ENCODE measurements around the gene CCDC192.

- TF ChIP-seq CTCF (IDR thresholded peaks at IDR 0.05; ENCODE audit: low read depth, low read length) (no peak), EZH2phosphoT487 (IDR thresholded peaks at IDR 0.05; ENCODE audit: low read depth) (no peak)
These were observed 224.9 kb downstream of the CCDC192 start for GRCh38 chr5:127928053-127928452.
